ENCODE results near the gene CFAP73.

DNA sequence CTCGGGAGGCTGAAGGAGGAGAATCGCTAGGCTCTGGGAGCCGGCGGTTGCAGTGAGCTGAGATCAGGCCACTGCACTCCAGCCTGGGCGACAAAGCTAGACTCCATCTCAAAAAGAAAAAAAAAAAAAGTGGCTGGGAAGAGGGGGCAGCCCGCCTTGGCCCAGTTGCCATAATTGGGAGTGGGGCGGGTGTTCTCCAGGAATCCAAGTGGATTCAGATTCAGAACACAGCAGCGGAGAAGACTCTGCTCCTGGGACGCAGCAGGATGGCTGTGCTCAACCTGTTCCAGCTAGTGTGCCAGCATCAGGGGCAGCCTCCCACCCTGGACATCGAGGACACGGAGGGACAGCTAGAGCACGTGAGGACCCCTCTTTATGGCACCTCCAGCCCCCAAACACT, 5.5 kb downstream of the CFAP73 start:
- TF ChIP-seq CEBPB (IDR thresholded peaks at IDR 0.05; ENCODE audit: borderline replicate concordance in 1 of 2, low read depth in 2 of 2, low read length in 2 of 2) (no peak), ESRRA (IDR thresholded peaks at IDR 0.05; ENCODE audit: low read length) (no peak), EZH2 (IDR thresholded peaks at IDR 0.05; ENCODE audit: borderline replicate concordance, control insufficient read depth, low read depth, low read length) (no peak), RFX5 (IDR thresholded peaks at IDR 0.05; ENCODE audit: low read depth, low read length) (no peak), GATAD2B (conservative IDR thresholded peaks at IDR 0.05; ENCODE audit: low read depth) (no peak), RAD21 (IDR thresholded peaks at IDR 0.05; ENCODE audit: insufficient read depth, low read depth, low read length) (no peak), TARDBP (IDR thresholded peaks at IDR 0.05; ENCODE audit: borderline replicate concordance) (no peak), RB1 (IDR thresholded peaks at IDR 0.05; ENCODE audit: borderline replicate concordance) (no peak), FOXK2 (IDR thresholded peaks at IDR 0.05) (no peak), FOXM1 (IDR thresholded peaks at IDR 0.05; ENCODE audit: low read depth, low read length) (no peak), SP1 (IDR thresholded peaks at IDR 0.05; ENCODE audit: low read depth, low read length) (no peak), SMC3 (IDR thresholded peaks at IDR 0.05; ENCODE audit: borderline replicate concordance, low read length) (no peak)
- TF ChIP-seq, protein P1, sequence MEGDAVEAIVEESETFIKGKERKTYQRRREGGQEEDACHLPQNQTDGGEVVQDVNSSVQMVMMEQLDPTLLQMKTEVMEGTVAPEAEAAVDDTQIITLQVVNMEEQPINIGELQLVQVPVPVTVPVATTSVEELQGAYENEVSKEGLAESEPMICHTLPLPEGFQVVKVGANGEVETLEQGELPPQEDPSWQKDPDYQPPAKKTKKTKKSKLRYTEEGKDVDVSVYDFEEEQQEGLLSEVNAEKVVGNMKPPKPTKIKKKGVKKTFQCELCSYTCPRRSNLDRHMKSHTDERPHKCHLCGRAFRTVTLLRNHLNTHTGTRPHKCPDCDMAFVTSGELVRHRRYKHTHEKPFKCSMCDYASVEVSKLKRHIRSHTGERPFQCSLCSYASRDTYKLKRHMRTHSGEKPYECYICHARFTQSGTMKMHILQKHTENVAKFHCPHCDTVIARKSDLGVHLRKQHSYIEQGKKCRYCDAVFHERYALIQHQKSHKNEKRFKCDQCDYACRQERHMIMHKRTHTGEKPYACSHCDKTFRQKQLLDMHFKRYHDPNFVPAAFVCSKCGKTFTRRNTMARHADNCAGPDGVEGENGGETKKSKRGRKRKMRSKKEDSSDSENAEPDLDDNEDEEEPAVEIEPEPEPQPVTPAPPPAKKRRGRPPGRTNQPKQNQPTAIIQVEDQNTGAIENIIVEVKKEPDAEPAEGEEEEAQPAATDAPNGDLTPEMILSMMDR (IDR thresholded peaks at IDR 0.05 in 2 of 3, conservative IDR thresholded peaks at IDR 0.05 in 1 of 3; ENCODE audit: control insufficient read depth in 2 of 3, extremely low read depth in 1 of 3, insufficient read depth in 1 of 3, low read depth in 3 of 3, low read length in 3 of 3): no peak
